BE2C (cell line): ENCODE results near the gene RNF215.

Experiments
- DNase-seq: peaks from one replicate; pipeline ENCODE4 v3.0.0-alpha.2; 2020
- H3K27me3 ChIP-seq: fragments of 250-450 bp; sonication (Bioruptor Pico); 2 replicates; pipeline ENCODE4 v1.5.1; 2020; ENCODE audit warnings: mild to moderate bottlenecking
- H3K36me3 ChIP-seq: fragments of 250-450 bp; sonication (Bioruptor Pico); 2 replicates; pipeline ENCODE4 v1.5.1; 2020; ENCODE audit warnings: mild to moderate bottlenecking
- H3K4me1 ChIP-seq: fragments of 250-450 bp; sonication (Bioruptor Pico); 2 replicates; pipeline ENCODE4 v1.5.1; 2020
- H3K4me3 ChIP-seq: 2 replicates; pipeline ENCODE4 v1.5.1; 2011; ENCODE audit warnings: low read depth, low read length
- H3K9me3 ChIP-seq: fragments of 250-450 bp; sonication (Bioruptor Pico); 2 replicates; pipeline ENCODE4 v1.5.1; 2020
- CTCF ChIP-seq: IDR thresholded peaks from 2 replicates; pipeline ENCODE4 v1.5.1; 2012; ENCODE audit warnings: mild to moderate bottlenecking, low read depth, low read length

Gene RNF215

DNA sequence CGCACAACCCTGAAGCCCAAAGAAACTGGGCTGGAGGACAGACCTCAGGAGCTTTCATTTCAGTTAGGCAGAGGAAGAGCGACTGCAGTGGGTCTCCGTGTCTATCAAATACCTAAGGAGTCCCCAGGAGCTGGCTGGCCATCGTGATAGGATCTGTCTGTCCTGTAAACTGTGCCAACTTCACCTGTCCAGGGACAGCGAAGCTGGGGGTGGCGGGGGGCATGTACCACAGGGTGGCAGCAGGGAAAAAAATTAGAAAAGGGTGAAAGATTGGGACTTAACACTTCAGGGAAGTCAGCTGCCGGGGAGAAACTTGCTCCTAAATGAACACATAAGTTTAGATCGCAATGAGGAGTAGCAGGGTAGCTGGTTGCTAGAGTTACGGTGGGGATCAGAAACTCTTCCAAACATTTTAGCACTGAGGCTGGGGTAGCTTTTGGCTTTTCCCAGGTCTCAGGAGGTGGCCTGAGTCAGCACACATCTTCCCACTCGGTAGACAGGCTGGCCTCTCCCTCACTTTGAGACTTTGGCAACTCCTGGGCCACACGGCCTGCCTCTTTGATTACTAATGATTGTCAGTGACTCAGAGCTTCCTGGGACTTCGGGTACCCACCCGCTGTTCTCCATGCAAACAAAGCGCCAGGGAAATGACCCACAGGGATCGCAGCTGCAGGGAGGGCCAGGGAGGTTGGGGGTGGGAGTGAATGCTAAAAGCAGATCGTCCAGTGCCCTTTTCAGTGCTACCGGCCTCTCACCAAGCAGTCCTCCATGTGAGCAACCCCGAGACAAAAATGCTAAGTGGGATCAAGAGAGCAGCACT, 35.5 kb upstream of the RNF215 start:
- no peak for TF ChIP-seq CTCF
- Histone ChIP-seq H3K4me1 (peaks cover 19% of the 10 kb centered on the region), H3K36me3 (peaks cover 6% of the 10 kb centered on the region), H3K4me3 (peak overlapping the region; percentile 87), H3K27me3 (no peaks in the 10 kb centered on the region), H3K9me3 (no peaks in the 10 kb centered on the region)
- peak; percentile 27 for DNase-seq

GRCh38 chr22:30421695-30422480, 34.7 kb upstream of the RNF215 start:
- Histone ChIP-seq H3K27me3 (no peaks in the 10 kb centered on the region), H3K4me1 (peaks cover 19% of the 10 kb centered on the region), H3K36me3 (peaks cover under 1% of the 10 kb centered on the region), H3K4me3 (peak overlapping the region; percentile 87), H3K9me3 (no peaks in the 10 kb centered on the region)
- no peak for TF ChIP-seq CTCF
- DNase-seq, result no peak

- H3K9me3 ChIP-seq, result no peaks in the 10 kb centered on the region
- no peak overlapping the region for H3K4me3 ChIP-seq
- no peak for DNase-seq
- peaks cover 19% of the 10 kb centered on the region for H3K4me1 ChIP-seq
- H3K27me3 ChIP-seq, result no peaks in the 10 kb centered on the region
- TF ChIP-seq CTCF, result no peak
- no peaks in the 10 kb centered on the region; the same call in 1 of the 2 replicates for H3K36me3 ChIP-seq
Observed at GRCh38 chr22:30420347-30421125, 33.3 kb upstream of the RNF215 start.

DNA sequence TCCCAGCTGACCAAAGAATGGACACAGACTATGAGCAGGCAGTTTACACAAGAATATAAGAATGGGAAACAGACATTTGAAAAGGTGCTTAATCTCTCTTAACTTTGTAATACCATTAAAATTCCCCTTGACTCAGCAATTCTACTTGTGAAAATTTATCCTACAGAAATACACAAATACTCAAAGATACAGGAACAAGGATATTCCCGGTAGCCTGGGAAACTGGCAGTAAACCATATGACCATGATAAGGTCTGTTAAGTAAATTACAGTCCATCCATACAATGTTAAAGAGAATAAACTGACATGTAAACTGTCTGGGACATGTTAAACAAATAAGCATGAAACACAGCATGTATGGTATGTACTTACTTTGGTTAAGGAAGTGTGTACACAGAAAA, 29.6 kb upstream of the RNF215 start:
- no peak for TF ChIP-seq CTCF
- Histone ChIP-seq H3K4me3 (no peak overlapping the region), H3K9me3 (no peaks in the 10 kb centered on the region), H3K4me1 (peaks cover 13% of the 10 kb centered on the region), H3K36me3 (no peaks in the 10 kb centered on the region; the same call in 1 of the 2 replicates), H3K27me3 (no peaks in the 10 kb centered on the region)
- no peak for DNase-seq

DNA sequence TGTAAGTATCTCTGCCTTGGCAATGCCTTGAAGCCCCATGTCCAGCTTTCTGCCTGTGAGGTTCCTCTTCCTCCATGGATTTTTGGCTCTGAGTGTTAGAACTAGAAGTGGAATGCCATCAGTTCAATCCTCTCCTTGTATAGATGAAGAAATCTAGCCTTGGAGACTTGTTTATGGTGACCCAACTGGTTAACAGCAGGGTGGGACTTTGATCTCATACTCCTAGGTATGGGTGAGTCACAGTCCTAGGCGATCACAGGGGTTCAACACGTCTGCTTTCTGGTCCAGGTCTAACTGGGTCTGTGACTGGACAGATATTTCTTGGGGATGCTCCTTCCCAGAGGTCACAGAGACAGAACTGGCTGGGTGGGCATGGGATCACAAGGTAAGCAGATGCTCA, 29.2 kb upstream of the RNF215 start:
- Histone ChIP-seq H3K4me1 (peaks cover 9% of the 10 kb centered on the region), H3K36me3 (no peaks in the 10 kb centered on the region), H3K4me3 (no peak overlapping the region), H3K9me3 (no peaks in the 10 kb centered on the region), H3K27me3 (no peaks in the 10 kb centered on the region)
- no peak for DNase-seq
- TF ChIP-seq CTCF, result no peak
